COLO668 (cell line): ENCODE results near the gene PTGIS.

Source experiments
- DNase-seq: peaks from one replicate; lab custom pipeline; 2025; ENCODE audit not compliant: unreplicated experiment; lab: John Stamatoyannopoulos, UW

PTGIS gene

DNA sequence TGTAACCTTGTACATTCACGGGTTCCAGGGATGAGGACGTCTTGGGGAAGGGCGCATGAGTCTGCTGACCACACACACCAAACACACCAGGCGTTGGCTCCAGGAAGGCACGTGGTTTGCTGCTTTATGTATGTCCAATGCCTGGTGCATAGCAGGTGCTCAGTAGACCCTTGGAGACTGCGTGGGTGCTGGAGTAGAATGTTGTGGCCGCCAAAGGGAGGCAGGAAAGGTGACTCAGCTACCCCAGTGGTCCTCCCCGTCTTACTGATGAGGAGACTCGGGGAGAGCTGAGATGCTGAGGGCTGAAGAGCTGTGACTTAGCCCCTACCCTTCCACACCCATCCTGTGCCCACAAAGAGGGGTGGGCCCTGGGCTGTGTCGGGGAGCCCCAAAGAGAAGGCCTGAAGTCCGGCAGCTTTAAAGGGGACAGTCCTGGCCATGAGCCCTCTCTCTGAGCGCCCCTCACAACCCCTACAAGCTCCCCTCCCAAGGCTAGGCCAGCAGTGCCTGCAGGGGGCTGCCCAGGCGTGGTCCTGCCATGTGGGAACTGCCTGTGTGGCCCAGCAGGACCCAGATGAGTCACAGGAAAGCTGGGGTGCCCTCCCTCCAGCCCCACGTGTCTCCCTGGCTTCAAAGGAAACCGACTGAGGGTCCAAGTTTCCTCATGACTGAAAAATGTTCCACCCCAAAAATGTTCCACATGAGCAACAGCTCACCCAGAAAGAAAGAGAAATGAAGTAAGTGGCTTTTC lies 28.0 kb upstream of the PTGIS start:
- DNase-seq: no peak

DNA sequence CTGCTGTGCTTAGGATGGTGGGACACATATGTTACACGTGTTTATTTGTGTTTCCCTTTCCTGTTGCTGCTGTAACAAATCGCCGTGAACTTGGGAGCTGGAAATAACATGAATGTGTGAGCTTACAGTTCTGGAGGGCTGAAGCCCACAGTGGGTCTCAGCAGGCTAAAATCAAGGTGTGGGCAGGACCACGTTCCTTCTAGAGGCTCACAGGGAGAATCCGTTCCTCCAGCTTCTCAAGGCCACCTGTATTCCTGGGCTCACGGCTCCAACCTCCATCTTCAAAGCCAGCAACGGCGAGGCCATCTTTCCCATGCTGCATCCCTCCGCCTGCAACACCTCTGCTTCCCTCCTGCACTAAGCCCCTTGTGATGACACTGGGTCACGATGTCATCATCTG lies 27.4 kb upstream of the PTGIS start:
- DNase-seq: no peak

- no peak for DNase-seq
Observed at GRCh38 chr20:49594931-49595315, 27.0 kb upstream of the PTGIS start.

- DNase-seq: no peak
Observed at GRCh38 chr20:49594143-49594930, 26.4 kb upstream of the PTGIS start.

DNA sequence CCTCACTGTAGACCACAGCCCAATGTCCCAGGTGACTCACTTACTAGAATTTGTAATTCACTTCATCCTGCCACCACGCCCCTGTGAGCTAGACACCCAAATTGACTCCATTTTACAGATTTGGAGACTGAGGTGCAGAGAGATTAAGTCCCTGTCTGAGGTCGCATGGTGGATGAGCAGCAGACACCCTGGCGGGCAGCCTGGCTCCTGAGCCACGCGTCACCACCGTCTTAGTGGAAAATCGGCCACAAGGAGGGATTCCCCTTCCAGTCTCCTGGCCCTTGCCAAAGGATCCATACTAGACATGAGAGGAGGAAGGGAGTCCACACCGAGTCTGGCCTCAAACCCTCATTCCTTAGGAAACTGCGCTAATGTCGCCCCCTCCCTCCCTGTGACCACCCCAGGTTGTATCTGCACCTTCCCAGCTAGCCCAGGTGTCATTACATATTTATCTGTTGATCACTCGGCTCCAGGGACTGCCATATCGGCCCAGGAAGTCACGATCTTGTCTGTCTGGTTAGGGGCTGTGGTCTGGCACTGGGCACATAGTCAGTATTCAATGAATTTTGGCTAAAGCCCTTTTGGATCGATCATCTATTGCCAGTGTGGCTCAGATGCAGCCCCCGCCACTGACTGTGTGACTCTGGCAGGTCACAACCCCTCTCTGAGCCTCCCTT lies 25.7 kb upstream of the PTGIS start:
- no peak for DNase-seq

DNA sequence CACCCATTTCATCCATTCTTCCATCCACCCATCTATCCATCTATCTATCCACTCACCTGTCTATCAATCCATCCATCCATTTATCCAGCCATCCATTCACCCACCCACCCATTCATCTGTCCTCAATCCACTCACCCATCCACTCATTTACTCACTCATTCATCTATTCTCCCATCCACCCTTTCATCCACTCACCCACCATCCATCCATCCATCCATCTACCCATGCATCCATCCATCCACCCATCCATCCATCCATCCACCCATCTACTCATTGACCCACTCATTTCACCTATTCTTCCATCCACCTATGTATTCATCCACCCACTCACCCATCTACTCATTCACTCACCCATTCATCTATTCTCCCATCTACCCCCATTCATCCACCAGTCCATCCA lies 24.2 kb upstream of the PTGIS start:
- DNase-seq: no peak

- no peak for DNase-seq
Observed at GRCh38 chr20:49591217-49591865, 23.4 kb upstream of the PTGIS start.

DNA sequence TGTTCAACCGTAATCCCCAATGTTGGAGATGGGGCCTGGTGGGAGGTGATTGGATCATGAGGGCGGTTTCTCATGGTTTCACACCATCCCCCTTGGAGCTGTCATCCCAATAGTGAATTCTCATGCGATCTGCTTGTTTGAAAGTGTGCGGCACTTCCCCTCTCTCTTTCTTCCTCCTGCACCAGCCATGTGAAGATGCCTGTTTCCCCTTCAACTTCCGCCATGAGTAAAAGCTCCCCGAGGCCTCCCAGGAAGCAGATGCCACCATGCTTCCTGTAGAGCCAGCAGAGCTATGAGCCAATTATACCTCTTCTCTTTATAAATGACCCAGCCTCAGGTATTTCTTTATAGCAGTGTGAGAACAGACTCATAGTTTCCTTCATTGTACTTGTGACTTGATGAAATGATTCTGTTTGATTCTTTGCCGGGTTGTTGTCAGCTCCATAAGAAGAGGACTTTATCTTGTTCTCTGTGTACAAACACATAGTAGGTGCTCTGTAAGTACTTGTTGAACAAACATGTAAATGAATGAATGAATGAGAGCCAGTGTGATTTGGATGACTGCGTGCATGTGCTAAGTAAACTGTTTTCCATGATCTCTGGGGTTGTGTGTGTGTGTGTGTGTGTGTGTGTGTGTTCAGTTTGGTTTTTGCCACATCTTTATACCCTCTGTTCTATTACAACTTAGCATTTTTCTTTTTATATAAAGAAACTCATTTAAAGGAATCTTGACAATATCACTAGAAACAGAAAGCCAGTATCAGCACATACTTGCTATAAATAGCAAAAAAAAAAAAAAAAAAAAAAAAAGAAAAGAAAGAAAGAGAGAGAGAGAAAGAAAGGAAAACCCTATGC lies 22.5 kb upstream of the PTGIS start:
- no peak for DNase-seq

GRCh38 chr20:49589747-49590146 lies 21.8 kb upstream of the PTGIS start:
- no peak for DNase-seq

GRCh38 chr20:49587111-49587570 lies 19.2 kb upstream of the PTGIS start:
- DNase-seq: no peak

GRCh38 chr20:49585585-49586245 lies 17.8 kb upstream of the PTGIS start:
- no peak for DNase-seq

GRCh38 chr20:49584418-49585382 lies 16.8 kb upstream of the PTGIS start:
- no peak for DNase-seq

DNA sequence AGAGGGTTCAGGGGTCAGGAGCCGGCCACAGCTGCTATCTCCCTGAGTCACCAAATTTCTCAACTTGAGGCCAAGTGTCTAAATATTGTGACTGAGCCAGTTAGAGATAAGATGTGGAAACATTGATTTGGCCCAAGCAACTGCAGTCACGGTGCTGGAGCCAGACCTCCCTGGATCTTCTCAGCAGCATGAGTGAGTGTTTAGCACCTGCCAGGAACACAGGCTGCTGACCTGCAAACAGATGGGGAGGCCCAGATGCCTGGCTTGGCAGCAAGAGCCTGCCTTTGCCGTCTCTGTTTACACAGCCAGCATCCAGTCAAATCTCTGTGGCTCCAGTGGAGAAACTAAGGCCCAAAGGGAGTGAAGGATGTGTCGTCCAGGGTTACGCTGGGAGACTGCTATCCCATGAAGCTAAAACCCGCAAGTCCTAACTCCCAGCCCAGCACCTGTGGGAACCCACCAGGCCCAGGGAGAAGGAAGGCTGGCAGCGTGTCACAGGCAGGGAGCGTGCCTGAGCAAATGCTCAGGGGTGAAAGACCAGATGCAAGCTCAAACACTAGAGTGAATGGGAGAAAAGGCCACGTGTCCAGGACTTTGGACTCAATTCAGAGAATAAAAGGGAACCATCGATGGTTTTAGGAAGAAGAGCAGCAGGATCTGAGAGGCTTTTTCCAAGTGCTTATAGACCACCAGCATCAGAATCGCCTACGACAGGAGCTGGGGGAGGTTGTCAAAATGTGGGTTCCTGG lies 15.9 kb upstream of the PTGIS start:
- peak; percentile 82 for DNase-seq

- DNase-seq: no peak
Observed at GRCh38 chr20:49583343-49583668, 15.4 kb upstream of the PTGIS start.

GRCh38 chr20:49582413-49583334 lies 14.7 kb upstream of the PTGIS start:
- no peak for DNase-seq

GRCh38 chr20:49581482-49581881 lies 13.5 kb upstream of the PTGIS start:
- no peak for DNase-seq

DNA sequence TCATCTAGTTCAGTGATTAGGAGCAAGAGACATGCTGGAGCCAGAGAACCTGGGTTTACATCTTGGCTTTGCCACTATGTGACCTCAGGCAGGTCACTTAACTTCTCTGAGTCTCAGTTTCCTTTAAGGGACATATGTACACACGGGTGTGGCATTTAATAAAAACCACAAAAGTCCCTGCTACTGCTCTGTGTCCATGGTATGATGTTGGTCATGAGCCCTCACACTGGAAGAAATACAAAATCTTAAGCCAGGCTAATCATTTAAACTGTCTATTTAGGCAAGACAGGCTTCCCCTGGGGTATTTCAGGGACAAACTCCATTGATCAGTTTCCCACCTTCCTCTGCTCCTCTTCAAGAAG lies 12.9 kb upstream of the PTGIS start:
- no peak for DNase-seq
